ENCODE results near the gene AIFM3. TPM values are rescaled to one million over a fixed set of nuclear protein-coding genes. Genes with fewer than 3 reads are reported as not detected.

Gene AIFM3
- total and polyA plus RNA-seq, 2 of the 13 experiments (the other 11 are each of a cell fraction or from before 2014, with no cell fraction given) = 9.0 to 15.3 TPM

GRCh38 chr22:20981787-20982562, 14.9 kb downstream of the AIFM3 start, which contains the start of gene LZTR1 (continued):
- TF ChIP-seq GMEB1 (CRISPR knock-in tag; IDR thresholded peaks at IDR 0.05; ENCODE audit: borderline replicate concordance) = peak; percentile 99
- peak; percentile 95 for TF ChIP-seq SPEN (CRISPR knock-in tag; IDR thresholded peaks at IDR 0.05; ENCODE audit: low read depth)
- peak; percentile 96; the same call in 1 of the 2 replicates for TF ChIP-seq ZNF34 (CRISPR knock-in tag; IDR thresholded peaks at IDR 0.05; ENCODE audit: borderline replicate concordance)
- TF ChIP-seq MXD1 (CRISPR knock-in tag; IDR thresholded peaks at IDR 0.05) = peak; percentile 94; the same call in 1 of the 2 replicates
- TF ChIP-seq ZC3H13 (CRISPR knock-in tag; IDR thresholded peaks at IDR 0.05) = peak; percentile 77
- TF ChIP-seq NR2C2 (CRISPR knock-in tag; IDR thresholded peaks at IDR 0.05; ENCODE audit: borderline replicate concordance) = peak; percentile 83
- TF ChIP-seq ISX (CRISPR knock-in tag; conservative IDR thresholded peaks at IDR 0.05) = peak; percentile 98
- peak; percentile 61 for TF ChIP-seq ZBTB2 (CRISPR knock-in tag; IDR thresholded peaks at IDR 0.05; ENCODE audit: low read depth)
- 0 out of 2 replicates have a peak, but pooled peaks have one; percentile 61 for TF ChIP-seq ZBTB1 (CRISPR knock-in tag; IDR thresholded peaks at IDR 0.05; ENCODE audit: borderline replicate concordance)
- TF ChIP-seq PLSCR1 (CRISPR knock-in tag; IDR thresholded peaks at IDR 0.05; ENCODE audit: borderline replicate concordance) = no peak
- 0 out of 2 replicates have a peak, but pooled peaks have one; percentile 28 for TF ChIP-seq PRDM10 (CRISPR knock-in tag; IDR thresholded peaks at IDR 0.05; ENCODE audit: low read depth)
- TF ChIP-seq PAF1 (CRISPR knock-in tag; IDR thresholded peaks at IDR 0.05) = no peak
- peak; percentile 96 for TF ChIP-seq ZNF703 (CRISPR knock-in tag; IDR thresholded peaks at IDR 0.05; ENCODE audit: borderline replicate concordance)
- no peak for TF ChIP-seq FOSL1 (CRISPR knock-in tag; IDR thresholded peaks at IDR 0.05; ENCODE audit: borderline replicate concordance)
- peak; percentile 94 for TF ChIP-seq TOPORS (CRISPR knock-in tag; IDR thresholded peaks at IDR 0.05)
- peak; percentile 44; the same call in 1 of the 2 replicates for TF ChIP-seq NFKBIZ (CRISPR knock-in tag; IDR thresholded peaks at IDR 0.05)
